Endometrium (tissue), 2 donors: Measurements from ENCODE around the gene FSD1L.
A peak's percentile ranks its signal among the peaks of the same experiment; 100 is the strongest.

Experiments used
- FAIRE-seq: peaks from 2 replicates; lab custom pipeline; 2012; peaks lifted over from hg19 to GRCh38; lab: Jason Lieb, UNC
- donor health status: control.
- donor health status: control.

The FSD1L gene

GRCh38 chr9:105436783-105437182 is 11.1 kb upstream of the FSD1L start:
- no peak for FAIRE-seq

DNA sequence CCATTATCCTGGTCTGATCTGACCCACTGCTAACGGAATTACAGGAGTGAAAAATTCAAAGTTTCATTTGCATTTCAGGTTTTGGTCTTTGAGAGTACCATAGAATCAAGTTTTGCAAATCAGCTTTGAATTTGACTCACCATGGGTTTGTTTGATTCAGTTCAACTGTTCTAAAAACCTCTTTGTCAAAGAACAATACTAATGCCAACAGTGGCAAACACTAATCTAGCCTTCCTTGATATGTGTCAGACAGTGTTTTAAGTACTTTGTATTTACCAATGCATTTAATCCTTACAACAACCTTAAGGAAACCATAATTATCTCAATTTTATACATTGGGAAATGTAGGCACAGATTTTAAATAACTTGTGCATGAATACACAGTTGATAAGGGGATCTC is 10.1 kb upstream of the FSD1L start:
- FAIRE-seq: no peak

DNA sequence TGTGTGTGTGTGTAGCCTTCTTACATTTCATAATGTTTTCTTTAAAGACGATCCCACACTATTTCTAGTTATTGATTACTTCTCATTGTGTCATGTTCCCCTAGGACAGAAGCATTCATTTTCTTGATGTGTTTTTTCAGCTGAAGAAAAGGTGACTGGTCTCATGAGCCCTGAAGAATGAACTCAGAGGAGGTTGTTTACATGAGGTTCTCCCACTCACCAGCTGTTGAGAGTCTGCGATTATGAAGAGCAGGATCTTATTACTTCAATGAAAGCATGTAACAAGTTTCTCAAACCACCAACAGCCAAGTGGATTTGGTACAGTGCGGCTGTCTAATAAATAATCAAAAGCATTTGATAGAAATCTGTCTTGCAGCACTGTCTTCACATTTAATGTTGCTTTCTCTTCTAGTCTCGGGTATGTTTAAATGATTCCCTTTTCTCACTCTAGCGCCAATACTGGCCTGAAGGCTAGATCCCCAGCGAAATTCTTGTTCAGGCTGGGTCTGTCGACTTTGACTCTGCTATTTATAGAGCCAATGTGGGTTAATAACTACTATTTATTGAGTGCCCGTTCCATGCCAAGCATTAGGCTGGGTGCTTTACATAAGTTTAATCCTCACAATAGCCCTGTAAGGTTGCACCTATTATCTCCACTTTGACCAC is 9.6 kb upstream of the FSD1L start:
- no peak for FAIRE-seq

- FAIRE-seq: no peak
Measured at GRCh38 chr9:105439428-105439827, 8.4 kb upstream of the FSD1L start.

- no peak for FAIRE-seq
Measured at GRCh38 chr9:105441616-105442160, 6.1 kb upstream of the FSD1L start.

DNA sequence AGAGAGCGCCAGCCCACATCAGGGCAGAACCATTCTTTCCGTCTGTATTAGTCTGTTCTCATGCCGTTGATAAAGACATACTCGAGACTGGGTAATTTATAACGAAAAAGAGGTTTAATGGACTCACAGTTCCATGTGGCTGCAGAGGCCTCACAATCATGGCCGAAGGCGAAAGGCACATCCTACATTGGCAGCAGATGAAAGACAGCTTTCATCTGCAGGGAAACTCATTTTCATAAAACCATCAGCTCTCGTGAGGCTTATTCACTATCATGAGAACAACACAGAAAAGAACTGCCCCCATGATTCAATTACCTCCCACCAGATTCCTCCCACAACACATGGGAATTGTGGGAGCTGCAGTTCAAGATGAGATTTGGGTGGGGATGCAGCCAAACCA is 4.7 kb upstream of the FSD1L start:
- FAIRE-seq: no peak

DNA sequence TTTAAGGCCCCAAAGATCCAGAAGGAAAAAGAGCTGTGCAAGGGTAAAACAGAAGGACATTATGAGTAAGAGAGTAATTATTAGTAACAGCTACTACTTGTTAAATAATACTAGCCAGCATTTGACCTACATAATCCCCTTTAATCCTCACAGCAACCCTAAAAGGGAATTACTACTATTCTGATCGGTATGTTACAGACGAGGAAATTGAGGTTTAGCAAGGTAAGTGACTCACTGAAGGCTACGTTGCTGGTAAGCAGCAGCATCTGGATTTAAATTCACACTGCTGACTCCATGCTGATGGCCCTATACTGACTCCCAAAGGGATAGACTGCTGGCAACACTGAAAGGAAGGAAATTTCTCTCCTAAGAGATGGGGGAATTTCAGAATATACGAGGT is 3.7 kb upstream of the FSD1L start:
- no peak for FAIRE-seq

DNA sequence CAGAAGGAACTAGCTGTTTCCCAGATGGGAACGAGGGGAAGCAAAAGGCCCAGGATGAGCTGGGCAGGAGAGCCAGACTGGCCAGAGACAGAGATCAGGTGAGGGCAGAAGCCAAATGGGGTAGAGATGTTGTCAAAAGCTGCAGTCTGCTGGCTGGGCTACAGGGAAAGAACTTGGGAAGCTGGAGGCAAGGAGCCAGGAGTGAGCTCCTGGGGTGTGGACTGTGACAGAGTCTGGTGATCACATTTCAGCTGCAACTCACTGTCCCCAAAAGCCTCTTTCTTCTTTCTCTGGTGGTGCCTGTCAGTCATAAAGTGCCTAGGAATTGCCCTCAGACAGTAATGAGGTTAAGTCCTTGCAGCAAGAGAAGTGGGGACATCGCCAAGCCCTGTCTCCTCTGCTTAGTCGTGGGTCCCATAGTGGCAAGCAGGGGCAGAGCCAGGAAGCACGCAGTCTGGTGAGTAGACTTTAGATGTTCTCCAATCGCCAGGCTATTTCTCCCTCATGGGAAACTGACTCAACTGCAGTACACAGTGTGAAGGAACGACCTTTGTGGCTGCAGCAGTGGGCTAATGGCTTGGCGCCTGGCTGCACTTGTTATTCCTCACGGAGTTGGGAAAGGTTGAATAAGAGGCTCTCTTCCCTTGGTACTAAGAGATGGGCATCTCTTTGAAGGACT is 2.5 kb upstream of the FSD1L start:
- FAIRE-seq: no peak

GRCh38 chr9:105447386-105447813 is 434 bp upstream of the FSD1L start:
- no peak for FAIRE-seq

GRCh38 chr9:105449081-105449480 is 1.2 kb downstream of the FSD1L start:
- FAIRE-seq: no peak

DNA sequence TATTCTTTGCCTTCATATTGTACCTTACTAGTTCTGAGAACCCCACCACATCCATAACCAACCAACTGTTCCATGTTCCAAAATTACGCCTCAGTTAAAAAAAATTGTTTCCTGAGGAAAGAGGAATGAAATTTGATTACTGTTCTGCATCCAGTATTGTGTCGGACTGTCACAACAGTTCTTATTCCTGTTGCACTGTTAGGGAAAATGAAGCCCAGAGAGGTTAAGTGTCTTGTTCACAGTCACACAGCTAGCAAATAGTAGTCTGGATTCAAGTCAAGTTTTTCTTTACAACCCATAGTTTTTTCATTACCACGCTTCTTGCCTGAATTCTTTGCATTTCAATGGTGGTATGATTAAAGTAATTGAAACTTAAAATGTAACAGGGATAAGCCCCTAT is 4.4 kb downstream of the FSD1L start:
- no peak for FAIRE-seq

- no peak for FAIRE-seq
Measured at GRCh38 chr9:105455836-105456475, 8.1 kb downstream of the FSD1L start.

- no peak for FAIRE-seq
Measured at GRCh38 chr9:105457560-105458294, 9.9 kb downstream of the FSD1L start.

DNA sequence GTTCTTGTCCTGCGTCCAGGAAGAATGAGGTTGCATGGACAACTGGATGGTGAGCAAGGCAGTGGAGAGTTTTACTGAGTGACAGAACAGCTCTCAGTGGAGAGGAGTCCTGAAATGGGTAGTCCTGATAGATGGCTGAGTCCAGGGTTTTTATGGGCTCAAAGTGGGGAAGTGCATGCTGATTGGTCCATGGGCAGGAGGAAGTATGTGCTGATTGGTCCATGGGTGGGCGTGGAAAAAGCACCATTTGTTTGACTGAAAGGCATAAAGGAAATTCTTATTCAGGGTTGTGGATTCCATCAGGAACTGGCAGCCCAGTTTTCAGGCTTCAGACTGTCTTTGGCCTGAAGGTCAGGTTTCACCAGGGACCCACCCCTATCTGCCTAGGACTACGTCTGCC is 10.6 kb downstream of the FSD1L start:
- no peak for FAIRE-seq

DNA sequence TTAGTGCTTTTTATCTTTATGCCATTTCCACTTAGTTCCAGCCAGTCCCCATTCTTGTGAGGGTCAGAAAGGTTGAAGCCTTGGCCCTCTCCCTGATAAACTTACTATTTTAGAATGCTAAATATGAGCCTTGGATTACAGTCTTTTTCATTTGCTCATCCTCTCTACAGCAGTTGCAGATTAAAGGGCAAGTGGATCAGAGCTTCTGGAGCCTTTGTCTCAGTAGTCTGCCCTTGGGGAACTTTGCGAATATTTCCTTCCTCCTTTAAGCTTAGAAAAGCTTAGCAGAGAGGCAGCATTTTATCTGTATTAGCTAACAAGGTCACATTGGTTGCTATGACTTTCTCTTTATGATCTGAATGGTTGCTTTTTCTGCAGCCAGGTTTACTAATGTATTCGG is 11.5 kb downstream of the FSD1L start:
- no peak for FAIRE-seq

DNA sequence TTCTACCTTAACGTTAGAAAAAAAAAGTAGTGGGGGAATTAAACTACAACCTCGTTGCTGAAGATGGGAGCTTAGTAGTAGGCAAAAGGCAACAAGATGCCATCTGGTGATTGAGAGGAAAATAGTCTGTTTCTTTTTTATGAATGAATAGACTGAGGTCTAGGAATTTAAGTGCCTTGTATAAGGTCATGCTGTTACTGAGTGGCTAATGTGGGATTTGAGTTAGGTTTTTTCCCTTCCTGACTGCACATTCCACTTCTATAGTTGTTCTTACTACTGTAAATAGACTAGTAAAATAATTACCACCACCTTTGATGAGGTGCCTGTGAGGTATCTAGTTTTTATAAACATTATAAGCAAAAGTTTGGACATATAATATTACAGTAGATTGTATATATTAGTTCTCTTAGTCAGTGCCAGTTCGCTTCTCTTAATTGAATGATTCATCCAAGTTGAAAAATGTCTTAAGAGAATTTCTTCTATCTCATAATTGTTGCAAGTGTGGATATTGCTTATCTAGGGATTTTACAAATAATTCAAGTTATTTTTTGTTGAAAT is 19.1 kb downstream of the FSD1L start:
- FAIRE-seq: no peak

- no peak for FAIRE-seq
Measured at GRCh38 chr9:105468875-105469274, 21.0 kb downstream of the FSD1L start.

GRCh38 chr9:105473221-105473620 is 25.4 kb downstream of the FSD1L start:
- FAIRE-seq: no peak

DNA sequence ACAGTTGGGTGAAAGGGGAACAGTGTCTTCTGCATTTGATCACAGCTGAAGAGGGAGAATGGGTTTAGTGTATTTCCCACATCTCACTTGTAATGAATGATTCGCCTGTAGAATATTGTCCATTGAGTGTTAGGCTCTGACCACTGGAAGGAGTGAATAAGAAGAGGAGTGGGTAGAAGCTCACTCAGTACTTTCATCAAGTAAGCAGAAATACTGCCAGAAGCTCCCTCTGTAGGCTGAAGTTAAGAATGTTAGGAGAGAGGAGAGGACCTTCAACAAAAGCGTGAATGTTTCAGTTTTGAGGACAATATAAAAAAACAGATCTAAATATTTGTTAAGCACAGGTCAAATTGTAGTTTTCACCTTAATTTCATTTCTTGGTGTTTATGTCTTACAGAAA is 27.5 kb downstream of the FSD1L start:
- no peak for FAIRE-seq

DNA sequence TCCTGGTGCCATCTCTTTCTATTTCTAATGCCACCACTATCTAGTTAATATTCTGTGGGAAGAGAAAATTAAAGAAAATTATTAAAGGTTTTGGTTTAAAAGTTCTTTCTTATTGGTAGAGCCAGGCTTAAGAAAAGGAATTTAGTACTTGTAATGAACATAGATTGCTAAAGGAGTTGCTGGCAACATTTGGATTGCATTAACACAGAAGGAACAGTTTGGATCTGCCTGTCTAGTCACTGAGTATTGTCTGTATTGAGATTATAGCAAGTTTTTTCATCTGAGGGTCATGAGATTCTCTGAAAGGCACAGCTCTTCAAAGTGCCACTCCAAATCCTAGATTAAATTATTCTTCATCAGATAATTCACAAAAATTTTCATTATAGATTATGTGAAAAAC is 32.0 kb downstream of the FSD1L start:
- no peak for FAIRE-seq

DNA sequence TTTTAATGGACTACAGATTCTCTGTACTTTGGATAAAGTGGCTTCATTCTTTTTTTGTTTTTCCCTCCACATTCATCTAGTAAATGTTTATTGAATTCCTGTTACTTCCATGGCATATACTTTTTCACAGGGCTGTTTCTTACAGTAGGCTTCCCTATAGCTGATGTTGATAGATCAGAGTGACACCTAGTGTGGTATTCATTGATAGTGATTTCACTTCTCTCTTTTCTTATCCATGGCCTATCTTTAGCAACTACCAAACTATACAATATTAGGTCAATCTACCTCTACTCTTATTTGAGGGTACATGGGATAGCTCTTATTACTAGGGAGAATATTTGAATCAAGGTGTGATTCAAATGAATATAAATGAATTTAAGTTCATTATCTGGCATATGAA is 35.8 kb downstream of the FSD1L start:
- FAIRE-seq: no peak

DNA sequence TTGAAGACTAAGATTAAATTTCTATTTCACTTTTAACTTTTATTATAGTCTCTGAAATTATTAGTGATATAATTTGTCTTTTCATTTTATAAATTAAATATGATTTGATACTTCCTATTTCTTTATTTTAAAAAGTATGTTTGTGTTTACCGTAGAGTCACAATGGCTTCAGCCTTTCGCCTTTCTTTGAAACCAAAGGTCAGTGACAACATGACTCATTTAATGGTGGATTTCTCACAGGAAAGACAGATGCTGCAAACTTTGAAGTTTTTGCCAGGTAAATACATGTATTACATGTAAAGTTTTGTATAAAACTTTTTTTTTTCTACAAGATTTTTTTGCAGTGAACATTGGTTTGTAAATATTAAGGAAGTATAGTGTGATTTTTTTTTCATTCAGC is 36.4 kb downstream of the FSD1L start:
- peak; percentile 46 for FAIRE-seq
